Activated naive CD4-positive, alpha-beta T cell treated with anti-CD3 and anti-CD28 coated beads for 36 hours (primary cell): Measurements from ENCODE around the gene RPS6KA1. TPM values are rescaled to one million over a fixed set of nuclear protein-coding genes. Genes with fewer than 3 reads are reported as not detected.

Experiments
- CTCF ChIA-PET: fragments of 350-600 bp; sonication (Branson Sonifier 250); formaldehyde crosslinking; loops from one replicate; lab custom pipeline; 2021; ENCODE audit warnings: antibody characterized with exemption; lab: Charles Lee
- DNase-seq: peaks from one replicate; pipeline ENCODE4 v3.0.0-alpha.2; 2020
- H3K27ac Mint-ChIP-seq: one replicate; pipeline ENCODE4 v1.8.0; 2021; ENCODE audit warnings: mild to moderate bottlenecking, mixed read lengths
- H3K27me3 Mint-ChIP-seq: one replicate; pipeline ENCODE4 v1.8.0; 2021; ENCODE audit warnings: low read depth, mixed read lengths
- H3K36me3 Mint-ChIP-seq: one replicate; pipeline ENCODE4 v1.8.0; 2021; ENCODE audit warnings: low read depth, mixed read lengths
- H3K4me1 Mint-ChIP-seq: one replicate; pipeline ENCODE4 v1.8.0; 2021; ENCODE audit warnings: low read depth, mixed read lengths
- H3K4me3 Mint-ChIP-seq: one replicate; pipeline ENCODE4 v1.8.0; 2021; ENCODE audit warnings: mild to moderate bottlenecking, moderate library complexity, mixed read lengths
- H3K9me3 Mint-ChIP-seq: one replicate; pipeline ENCODE4 v1.8.0; 2021; ENCODE audit warnings: mixed read lengths
- intact Hi-C: fragments of 100-400 bp; cut with micrococcal nuclease; formaldehyde crosslinking; loops from one replicate; pipeline ENCODE4 v1.15.1; 2023
- total RNA-seq, 2 experiments: library from RNA; stranded (reverse); gene quantifications; one replicate each; pipeline ENCODE4 v1.2.3, GENCODE V29; 2021

RPS6KA1 gene
- total RNA-seq, 2 experiments from 2014 or later, result 83.5 to 86.4 TPM

- CTCF ChIA-PET, result interaction anchor here (0.7 to 2.7 kb wide), 5 partner anchors 9 to 276 kb away, joined by 3 to 10 read pairs (median 3); no protein-coding TSS in a partner anchor
- H3K36me3 Mint-ChIP-seq, result no peaks in the 10 kb centered on the region
- no peaks in the 10 kb centered on the region for H3K9me3 Mint-ChIP-seq
- no peak overlapping the region for H3K4me3 Mint-ChIP-seq
- no peaks in the 10 kb centered on the region for H3K27me3 Mint-ChIP-seq
- no peak overlapping the region for H3K27ac Mint-ChIP-seq
- intact Hi-C loops, result no loop called here
- no peak for DNase-seq
- H3K4me1 Mint-ChIP-seq, result peaks cover 59% of the 10 kb centered on the region
Observed at GRCh38 chr1:26535201-26535600, 5.6 kb downstream of the RPS6KA1 start.

DNA sequence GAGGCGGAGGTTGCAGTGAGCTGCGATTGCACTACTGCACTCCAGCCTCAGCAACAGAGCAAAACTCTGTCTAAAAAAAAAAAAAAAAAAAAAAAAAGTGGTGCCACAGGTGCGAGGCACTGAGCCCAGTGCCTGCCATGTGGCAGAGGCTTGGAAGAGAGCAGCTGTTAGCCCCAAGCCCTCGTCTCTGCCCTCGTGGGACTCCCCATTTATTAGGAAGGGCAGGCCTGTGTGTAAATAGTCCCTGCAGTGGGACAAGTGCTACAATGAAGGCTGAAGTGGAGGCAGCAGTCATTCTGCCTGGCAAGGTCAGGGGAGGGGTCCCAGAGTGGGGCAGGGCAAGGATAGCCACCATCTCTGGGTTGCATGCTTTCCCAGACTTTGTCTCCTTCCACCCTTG is 6.5 kb downstream of the RPS6KA1 start:
- Mint-ChIP-seq H3K36me3 (no peaks in the 10 kb centered on the region), H3K27me3 (no peaks in the 10 kb centered on the region), H3K4me1 (peaks cover 55% of the 10 kb centered on the region), H3K9me3 (no peaks in the 10 kb centered on the region), H3K27ac (no peak overlapping the region), H3K4me3 (no peak overlapping the region)
- no peak for DNase-seq
- intact Hi-C loops, result no loop called here
- CTCF ChIA-PET, result interaction anchor here (1.2 to 2.7 kb wide), 2 partner anchors 10 to 36 kb away, joined by 3 to 10 read pairs; no protein-coding TSS in a partner anchor

- CTCF ChIA-PET, result interaction anchor here (0.5 kb wide), 1 partner anchor 35 kb away, joined by 3 read pairs; no protein-coding TSS in a partner anchor
- peaks cover 56% of the 10 kb centered on the region for H3K4me1 Mint-ChIP-seq
- no peaks in the 10 kb centered on the region for H3K9me3 Mint-ChIP-seq
- no peaks in the 10 kb centered on the region for H3K36me3 Mint-ChIP-seq
- no peak overlapping the region for H3K27ac Mint-ChIP-seq
- DNase-seq, result no peak
- no peak overlapping the region for H3K4me3 Mint-ChIP-seq
- intact Hi-C loops, result no loop called here
- no peaks in the 10 kb centered on the region for H3K27me3 Mint-ChIP-seq
Observed at GRCh38 chr1:26536521-26536920, 7.0 kb downstream of the RPS6KA1 start.

GRCh38 chr1:26537951-26538352 is 8.4 kb downstream of the RPS6KA1 start:
- Mint-ChIP-seq H3K4me1 (peaks cover 66% of the 10 kb centered on the region), H3K9me3 (no peaks in the 10 kb centered on the region), H3K27ac (no peak overlapping the region), H3K27me3 (no peaks in the 10 kb centered on the region), H3K4me3 (no peak overlapping the region), H3K36me3 (no peaks in the 10 kb centered on the region)
- CTCF ChIA-PET, result interaction anchor here (0.6 to 5.8 kb wide), 15 partner anchors 11 to 726 kb away, joined by 3 to 87 read pairs (median 5); partner anchors contain the start of gene RPS6KA1
- DNase-seq, result peak; percentile 34
- intact Hi-C loops, result no loop called here

DNA sequence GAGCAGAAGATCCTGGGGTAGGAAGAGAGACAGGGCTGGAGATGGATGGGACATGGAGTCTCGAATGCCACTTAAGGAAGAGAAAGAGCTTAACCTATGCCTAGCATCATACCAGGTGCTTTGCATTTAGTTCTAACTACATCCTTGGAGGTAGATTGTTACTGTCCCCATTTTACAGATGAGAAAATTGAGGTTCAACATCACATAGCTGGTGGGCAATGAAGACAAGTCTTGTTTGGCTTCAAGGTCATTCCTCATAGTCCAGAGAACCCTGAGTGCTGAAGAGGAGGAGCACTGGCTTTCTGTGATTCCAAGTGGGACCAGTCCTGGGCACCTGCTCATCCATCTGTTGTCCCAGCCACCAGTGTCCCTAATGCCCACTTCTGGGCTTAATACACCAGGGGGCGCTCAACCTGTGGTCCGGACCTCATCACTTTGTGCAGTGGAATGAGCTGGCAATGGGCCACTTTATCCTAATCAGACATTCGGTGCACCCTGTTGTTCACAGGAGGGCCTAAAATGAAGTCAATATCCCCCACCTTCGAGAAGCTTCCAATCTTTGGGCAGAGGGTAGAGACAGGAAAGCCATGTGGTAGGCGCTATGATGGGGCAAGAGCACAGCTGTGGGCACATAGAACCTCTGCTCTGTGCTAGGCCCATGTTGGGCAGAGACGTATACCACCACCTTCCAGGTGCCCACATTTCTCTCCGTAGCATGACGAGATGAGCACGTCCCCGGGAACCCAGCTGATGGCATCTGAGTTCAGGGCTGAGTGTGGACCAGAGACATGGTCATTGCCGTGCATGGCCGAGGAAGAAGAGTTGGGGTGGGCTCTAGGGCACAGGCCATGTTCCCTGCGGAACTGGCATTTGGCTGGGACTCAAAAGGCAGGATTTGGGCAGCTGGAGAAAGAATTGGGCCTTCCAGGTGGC is 9.2 kb downstream of the RPS6KA1 start:
- Mint-ChIP-seq H3K4me3 (no peak overlapping the region), H3K4me1 (peaks cover 74% of the 10 kb centered on the region), H3K27me3 (no peaks in the 10 kb centered on the region), H3K27ac (no peak overlapping the region), H3K36me3 (no peaks in the 10 kb centered on the region), H3K9me3 (no peaks in the 10 kb centered on the region)
- CTCF ChIA-PET, result interaction anchor here (0.7 to 5.8 kb wide), 15 partner anchors 10 to 281 kb away, joined by 3 to 87 read pairs (median 5); partner anchors contain the start of gene RPS6KA1
- peak; percentile 70 for DNase-seq
- intact Hi-C loops, result no loop called here

GRCh38 chr1:26539722-26540121 is 10.2 kb downstream of the RPS6KA1 start:
- no peak for DNase-seq
- Mint-ChIP-seq H3K36me3 (no peaks in the 10 kb centered on the region), H3K4me1 (peaks cover 76% of the 10 kb centered on the region), H3K4me3 (no peak overlapping the region), H3K27ac (peak overlapping the region; percentile 69), H3K9me3 (no peaks in the 10 kb centered on the region), H3K27me3 (no peaks in the 10 kb centered on the region)
- intact Hi-C loops, result loop anchor here (5.0 kb wide), 1 partner anchor 158 kb away; the partner anchor contains the start of gene ARID1A
- CTCF ChIA-PET, result interaction anchor here (0.7 to 5.8 kb wide), 10 partner anchors 9 to 280 kb away, joined by 3 to 87 read pairs (median 7); partner anchors contain the start of gene RPS6KA1

GRCh38 chr1:26540351-26540750 is 10.8 kb downstream of the RPS6KA1 start:
- Mint-ChIP-seq H3K36me3 (no peaks in the 10 kb centered on the region), H3K4me1 (peaks cover 76% of the 10 kb centered on the region), H3K27me3 (no peaks in the 10 kb centered on the region), H3K4me3 (no peak overlapping the region), H3K9me3 (no peaks in the 10 kb centered on the region), H3K27ac (peak overlapping the region; percentile 69)
- CTCF ChIA-PET, result interaction anchor here (0.7 to 5.8 kb wide), 6 partner anchors 9 to 250 kb away, joined by 3 to 87 read pairs (median 9); partner anchors contain the start of gene RPS6KA1
- peak; percentile 32 for DNase-seq
- intact Hi-C loops, result loop anchor here (5.0 kb wide), 1 partner anchor 157 kb away; the partner anchor contains the start of gene ARID1A

DNA sequence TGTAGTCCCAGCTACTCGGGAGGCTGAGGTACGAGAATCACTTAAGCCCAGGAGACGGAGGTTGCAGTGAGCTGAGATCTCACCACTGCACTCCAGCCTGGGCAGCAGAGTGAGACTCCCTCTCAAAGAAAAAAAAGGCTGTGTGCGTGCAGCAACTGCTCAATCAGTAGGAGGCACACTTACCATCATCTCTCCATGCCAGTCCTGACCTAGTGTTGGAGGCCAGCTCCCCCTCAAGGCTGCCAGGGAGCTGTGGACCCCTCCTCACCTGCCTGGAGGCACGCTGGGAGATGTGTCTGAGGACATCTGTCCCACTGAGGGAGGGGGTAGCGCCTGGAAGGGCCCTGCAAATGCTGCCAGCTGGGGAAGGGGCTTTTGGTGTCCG is 11.9 kb downstream of the RPS6KA1 start:
- Mint-ChIP-seq H3K4me1 (peaks cover 75% of the 10 kb centered on the region), H3K36me3 (peaks cover 2% of the 10 kb centered on the region), H3K4me3 (peak overlapping the region; percentile 73), H3K27ac (peak overlapping the region; percentile 95), H3K27me3 (no peaks in the 10 kb centered on the region), H3K9me3 (no peaks in the 10 kb centered on the region)
- DNase-seq, result no peak
- CTCF ChIA-PET, result interaction anchor here (0.7 to 5.8 kb wide), 8 partner anchors 11 to 198 kb away, joined by 3 to 87 read pairs (median 4); partner anchors contain the start of gene RPS6KA1
- intact Hi-C loops, result loop anchor here (5.0 kb wide), 1 partner anchor 156 kb away; the partner anchor contains the start of gene ARID1A

GRCh38 chr1:26541816-26542711 is 12.5 kb downstream of the RPS6KA1 start:
- no peaks in the 10 kb centered on the region for H3K27me3 Mint-ChIP-seq
- H3K36me3 Mint-ChIP-seq, result peaks cover 7% of the 10 kb centered on the region
- CTCF ChIA-PET, result interaction anchor here (0.8 to 5.8 kb wide), 8 partner anchors 10 to 185 kb away, joined by 3 to 87 read pairs (median 4); partner anchors contain the start of gene RPS6KA1
- peak; percentile 91 for DNase-seq
- no peaks in the 10 kb centered on the region for H3K9me3 Mint-ChIP-seq
- peaks cover 81% of the 10 kb centered on the region for H3K4me1 Mint-ChIP-seq
- H3K27ac Mint-ChIP-seq, result peak overlapping the region; percentile 95
- H3K4me3 Mint-ChIP-seq, result peak overlapping the region; percentile 73
- intact Hi-C loops, result loop anchor here (1.0 to 5.0 kb wide), 2 partner anchors 42 to 155 kb away; partner anchors contain the start of gene ARID1A

DNA sequence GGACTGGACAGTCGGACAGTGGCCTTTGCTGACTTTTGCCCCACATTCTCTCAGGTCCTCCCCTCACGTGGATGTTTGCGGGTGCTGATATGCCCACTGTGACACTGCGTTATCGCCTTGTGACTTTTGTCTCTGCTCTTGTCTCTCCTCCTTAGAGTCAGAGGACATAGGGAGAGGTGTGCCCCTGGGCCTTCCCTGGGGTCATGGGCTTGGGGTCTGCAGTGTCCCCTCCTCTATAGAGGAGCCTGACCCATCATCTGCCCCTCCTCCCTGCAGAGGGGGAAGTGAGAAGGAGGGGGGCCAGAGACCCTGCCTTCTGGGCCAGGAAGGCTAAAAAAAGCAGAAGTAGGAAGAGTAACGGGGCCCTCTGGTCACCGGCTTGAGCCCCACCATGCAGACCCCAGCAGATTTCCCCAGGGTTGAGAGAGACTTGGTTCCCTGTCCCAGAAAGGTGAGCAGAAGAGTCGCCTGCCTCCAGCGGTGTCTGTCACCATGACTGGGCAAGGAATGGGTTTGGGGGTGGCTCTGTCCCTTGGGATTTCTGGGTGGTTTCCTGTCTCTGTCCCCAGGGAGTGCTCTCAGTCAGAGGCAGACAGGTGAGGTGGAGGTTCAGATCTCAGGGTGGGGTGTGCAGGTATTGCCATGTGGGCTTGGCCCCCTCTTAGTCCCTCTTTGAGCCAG is 13.3 kb downstream of the RPS6KA1 start:
- CTCF ChIA-PET, result interaction anchor here (0.8 to 5.8 kb wide), 6 partner anchors 9 to 184 kb away, joined by 3 to 87 read pairs (median 4); partner anchors contain the start of gene RPS6KA1
- H3K9me3 Mint-ChIP-seq, result no peaks in the 10 kb centered on the region
- intact Hi-C loops, result loop anchor here (1.0 to 5.0 kb wide), 2 partner anchors 43 to 154 kb away; partner anchors contain the start of gene ARID1A
- peak overlapping the region; percentile 73 for H3K4me3 Mint-ChIP-seq
- H3K27me3 Mint-ChIP-seq, result no peaks in the 10 kb centered on the region
- peaks cover 14% of the 10 kb centered on the region for H3K36me3 Mint-ChIP-seq
- DNase-seq, result no peak
- H3K27ac Mint-ChIP-seq, result peak overlapping the region; percentile 95
- peaks cover 84% of the 10 kb centered on the region for H3K4me1 Mint-ChIP-seq

- Mint-ChIP-seq H3K4me1 (peaks cover 84% of the 10 kb centered on the region), H3K27me3 (no peaks in the 10 kb centered on the region), H3K36me3 (peaks cover 19% of the 10 kb centered on the region), H3K27ac (peak overlapping the region; percentile 95), H3K9me3 (no peaks in the 10 kb centered on the region), H3K4me3 (no peak overlapping the region)
- no peak for DNase-seq
- intact Hi-C loops, result loop anchor here (5.0 kb wide), 1 partner anchor 154 kb away; the partner anchor contains the start of gene ARID1A
- CTCF ChIA-PET, result no interaction called here
Observed at GRCh38 chr1:26543462-26543861, 13.9 kb downstream of the RPS6KA1 start.
